ENCODE results near the gene GNG12.

The GNG12 gene

DNA sequence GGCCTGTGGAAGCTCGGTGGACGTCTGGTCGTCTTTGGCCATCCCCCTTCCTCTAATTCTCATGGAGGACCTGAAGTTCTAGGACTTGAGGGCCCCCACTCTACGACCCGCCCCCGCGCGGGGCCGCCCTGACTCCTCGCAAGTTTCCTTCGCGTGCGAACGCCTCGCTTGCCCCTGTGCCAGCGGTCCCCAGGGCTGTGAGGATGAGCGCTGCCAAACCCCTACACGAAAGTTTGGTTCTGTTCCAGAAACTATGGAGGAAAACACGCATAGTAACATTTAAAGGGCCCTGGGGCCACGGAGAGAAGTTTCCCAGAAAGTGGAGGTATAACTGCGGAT, 304 bp upstream of the GNG12 start:
- peak overlapping the region; percentile 60 for H3K4me3 Mint-ChIP-seq
- peaks cover 69% of the 10 kb centered on the region for H3K27me3 Mint-ChIP-seq
- no peaks in the 10 kb centered on the region for H3K9me3 Mint-ChIP-seq
- H3K4me1 Mint-ChIP-seq, result peaks cover 18% of the 10 kb centered on the region
- CTCF ChIA-PET, result no interaction called here
- H3K36me3 Mint-ChIP-seq, result no peaks in the 10 kb centered on the region
- no peak overlapping the region for H3K27ac Mint-ChIP-seq
- no peak for DNase-seq

GRCh38 chr1:67831850-67832513, 1.3 kb downstream of the GNG12 start:
- Mint-ChIP-seq H3K9me3 (no peaks in the 10 kb centered on the region), H3K36me3 (no peaks in the 10 kb centered on the region), H3K4me1 (peaks cover 18% of the 10 kb centered on the region), H3K27me3 (peaks cover 67% of the 10 kb centered on the region), H3K27ac (no peak overlapping the region), H3K4me3 (peak overlapping the region; percentile 64)
- no peak for DNase-seq
- CTCF ChIA-PET, result interaction anchor here (0.6 to 1.0 kb wide), 3 partner anchors 55 to 72 kb away, joined by 3 to 4 read pairs (median 4); no protein-coding TSS in a partner anchor

- H3K27me3 Mint-ChIP-seq, result peaks cover 62% of the 10 kb centered on the region
Measured at GRCh38 chr1:67830928-67831830, 2.1 kb downstream of the GNG12 start.

DNA sequence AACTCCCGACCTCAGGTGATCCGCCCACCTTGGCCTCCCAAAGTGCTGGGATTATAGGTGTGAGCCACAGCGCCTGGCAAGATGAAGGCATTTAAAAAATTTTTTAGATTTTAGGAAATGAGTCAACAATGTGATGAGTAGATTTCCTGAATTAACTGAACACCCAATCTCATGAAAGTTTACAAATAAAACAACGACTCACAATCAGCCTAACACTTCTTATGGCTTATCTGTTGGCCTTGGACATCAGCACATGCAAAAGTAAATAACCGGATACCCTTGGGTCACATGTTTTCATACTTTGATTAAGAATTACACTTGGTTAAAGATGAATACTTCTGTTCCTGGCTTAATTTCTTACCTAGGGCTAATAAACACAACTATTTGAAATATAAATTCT, 3.0 kb downstream of the GNG12 start:
- Mint-ChIP-seq H3K9me3 (no peaks in the 10 kb centered on the region), H3K4me3 (no peak overlapping the region), H3K27ac (no peak overlapping the region), H3K36me3 (no peaks in the 10 kb centered on the region), H3K4me1 (peaks cover 18% of the 10 kb centered on the region), H3K27me3 (peaks cover 58% of the 10 kb centered on the region)
- CTCF ChIA-PET, result no interaction called here
- DNase-seq, result no peak

More at GRCh38 chr1:67830928-67831830, 2.1 kb downstream of the GNG12 start:
- peaks cover 18% of the 10 kb centered on the region for H3K4me1 Mint-ChIP-seq
- CTCF ChIA-PET, result interaction anchor here (0.6 to 0.9 kb wide), 3 partner anchors 17 to 71 kb away, joined by 4 read pairs; no protein-coding TSS in a partner anchor
- H3K9me3 Mint-ChIP-seq, result no peaks in the 10 kb centered on the region
- no peak for DNase-seq
- H3K4me3 Mint-ChIP-seq, result peak overlapping the region; percentile 64
- H3K36me3 Mint-ChIP-seq, result no peaks in the 10 kb centered on the region
- H3K27ac Mint-ChIP-seq, result no peak overlapping the region

DNA sequence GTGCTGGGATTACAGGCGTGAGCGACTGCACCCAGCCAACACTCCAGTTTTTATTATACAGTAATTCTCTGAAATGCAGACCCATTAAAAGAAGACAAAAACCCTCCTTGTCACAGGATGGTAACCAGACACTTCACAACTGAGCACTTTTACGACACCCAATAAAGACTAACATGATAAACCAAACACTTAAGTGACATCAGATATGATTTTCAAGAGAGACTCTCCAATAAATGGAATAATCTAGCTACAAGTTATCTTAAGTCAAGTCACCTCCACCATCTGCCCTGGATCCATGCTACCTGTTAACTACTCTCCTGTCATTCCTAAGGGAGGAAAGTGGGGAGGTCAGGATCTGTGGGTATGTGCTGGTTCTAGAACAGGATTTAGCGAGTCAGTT, 5.6 kb downstream of the GNG12 start:
- no peak overlapping the region for H3K4me3 Mint-ChIP-seq
- no peaks in the 10 kb centered on the region for H3K36me3 Mint-ChIP-seq
- no peaks in the 10 kb centered on the region for H3K9me3 Mint-ChIP-seq
- DNase-seq, result no peak
- H3K27me3 Mint-ChIP-seq, result peaks cover 45% of the 10 kb centered on the region
- peaks cover 10% of the 10 kb centered on the region for H3K4me1 Mint-ChIP-seq
- CTCF ChIA-PET, result no interaction called here
- H3K27ac Mint-ChIP-seq, result no peak overlapping the region

DNA sequence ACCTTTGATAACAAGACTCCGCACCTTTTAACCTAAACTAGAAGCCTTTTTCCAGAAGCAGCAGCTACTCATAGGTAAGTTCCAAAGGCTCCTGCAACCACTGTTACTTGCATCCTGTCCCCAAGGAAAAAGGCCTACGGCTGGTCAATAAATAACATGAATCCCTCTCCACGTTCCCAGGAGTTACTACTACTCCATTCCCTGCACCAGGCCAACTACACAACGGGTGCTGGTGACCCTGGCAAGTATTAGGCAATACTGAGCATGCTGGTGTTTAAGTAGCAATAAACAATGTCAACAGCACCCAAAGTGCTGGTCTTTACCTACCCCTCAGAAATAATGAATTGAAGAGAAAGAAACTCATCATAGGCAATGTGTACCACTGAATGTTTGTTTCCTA, 7.7 kb downstream of the GNG12 start:
- H3K9me3 Mint-ChIP-seq, result no peaks in the 10 kb centered on the region
- DNase-seq, result no peak
- H3K4me1 Mint-ChIP-seq, result no peaks in the 10 kb centered on the region
- CTCF ChIA-PET, result no interaction called here
- H3K27ac Mint-ChIP-seq, result no peak overlapping the region
- H3K36me3 Mint-ChIP-seq, result no peaks in the 10 kb centered on the region
- no peak overlapping the region for H3K4me3 Mint-ChIP-seq
- H3K27me3 Mint-ChIP-seq, result peaks cover 33% of the 10 kb centered on the region

GRCh38 chr1:67824766-67825165, 8.5 kb downstream of the GNG12 start:
- H3K27me3 Mint-ChIP-seq, result peaks cover 27% of the 10 kb centered on the region
- no peak overlapping the region for H3K27ac Mint-ChIP-seq
- DNase-seq, result no peak
- no peak overlapping the region for H3K4me3 Mint-ChIP-seq
- CTCF ChIA-PET, result no interaction called here
- H3K9me3 Mint-ChIP-seq, result no peaks in the 10 kb centered on the region
- no peaks in the 10 kb centered on the region for H3K4me1 Mint-ChIP-seq
- H3K36me3 Mint-ChIP-seq, result no peaks in the 10 kb centered on the region

DNA sequence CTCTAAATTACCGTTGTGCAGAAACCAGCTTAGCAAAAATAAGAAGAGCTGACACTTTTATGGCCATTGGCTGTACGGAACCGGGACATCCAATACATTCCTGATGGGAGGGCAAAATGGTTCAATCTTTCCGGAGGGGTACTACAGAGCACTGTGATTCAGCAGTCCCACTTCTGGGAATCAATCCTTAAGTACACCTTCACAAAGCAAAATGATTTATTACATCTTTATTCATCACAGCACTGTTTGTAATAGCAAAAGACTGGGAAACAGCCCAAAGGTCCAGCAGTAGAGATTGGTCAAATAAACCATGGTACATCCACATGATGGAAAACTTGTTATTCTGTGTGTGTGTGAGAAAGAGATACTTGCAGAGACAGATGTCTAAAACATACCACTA, 9.7 kb downstream of the GNG12 start:
- no peak for DNase-seq
- Mint-ChIP-seq H3K4me1 (no peaks in the 10 kb centered on the region), H3K27ac (no peak overlapping the region), H3K9me3 (no peaks in the 10 kb centered on the region), H3K36me3 (no peaks in the 10 kb centered on the region), H3K27me3 (peaks cover 28% of the 10 kb centered on the region), H3K4me3 (no peak overlapping the region)
- CTCF ChIA-PET, result no interaction called here

DNA sequence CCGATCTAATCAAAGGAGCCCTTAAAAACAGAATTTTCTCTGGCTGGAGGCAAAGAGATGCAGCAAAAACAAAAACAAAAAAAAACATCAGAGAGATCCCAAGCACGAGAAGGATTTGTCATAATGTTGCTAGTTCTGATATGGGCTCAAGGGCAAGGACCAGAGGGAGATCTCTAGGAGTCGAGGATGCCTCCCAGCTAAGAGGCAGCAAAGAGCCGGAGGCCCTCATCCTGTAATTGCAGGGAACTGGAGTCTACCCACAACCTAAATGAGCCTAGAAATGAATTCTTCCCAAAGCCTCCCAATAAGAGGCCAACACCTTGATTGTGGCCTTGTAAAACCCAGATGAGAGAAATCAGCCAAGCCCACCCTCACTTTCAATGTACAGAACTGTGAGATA, 12.0 kb downstream of the GNG12 start:
- Mint-ChIP-seq H3K36me3 (no peaks in the 10 kb centered on the region), H3K9me3 (no peaks in the 10 kb centered on the region), H3K27me3 (peaks cover 20% of the 10 kb centered on the region), H3K4me1 (no peaks in the 10 kb centered on the region), H3K27ac (no peak overlapping the region), H3K4me3 (no peak overlapping the region)
- CTCF ChIA-PET, result interaction anchor here (2.0 kb wide), 1 partner anchor 15 kb away, joined by 4 read pairs; no protein-coding TSS in a partner anchor
- no peak for DNase-seq

DNA sequence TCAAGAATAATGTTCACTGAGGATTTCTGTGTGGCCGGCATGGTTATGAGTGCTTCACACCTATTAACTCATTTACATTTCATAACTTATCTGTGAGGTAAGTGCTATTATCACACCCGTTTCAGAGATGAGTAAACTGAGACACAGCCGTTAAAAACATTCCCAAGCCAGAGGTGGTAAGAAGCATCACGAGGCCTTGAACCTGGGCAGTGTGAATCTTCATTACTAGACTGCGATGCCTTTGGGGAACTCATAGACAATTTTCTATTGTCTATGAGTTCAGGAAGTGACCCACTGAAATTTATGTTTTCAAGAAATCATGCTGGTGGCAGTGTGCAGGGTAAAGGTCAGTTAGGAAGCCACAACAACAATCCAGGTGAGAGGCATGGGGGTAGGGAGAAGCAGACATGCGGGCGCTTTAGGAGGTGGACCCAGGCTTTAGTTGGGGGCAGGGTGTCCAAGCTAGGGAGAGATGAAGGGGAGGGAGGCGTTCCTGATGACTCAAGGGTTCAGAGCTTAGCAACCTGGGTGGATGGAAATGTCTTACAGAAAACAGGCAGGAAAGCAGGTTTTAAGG, 14.5 kb downstream of the GNG12 start:
- DNase-seq, result no peak
- Mint-ChIP-seq H3K4me1 (no peaks in the 10 kb centered on the region), H3K36me3 (no peaks in the 10 kb centered on the region), H3K27ac (no peak overlapping the region), H3K4me3 (no peak overlapping the region), H3K9me3 (no peaks in the 10 kb centered on the region), H3K27me3 (peaks cover 8% of the 10 kb centered on the region)
- CTCF ChIA-PET, result no interaction called here

GRCh38 chr1:67818162-67818561, 15.1 kb downstream of the GNG12 start:
- Mint-ChIP-seq H3K9me3 (no peaks in the 10 kb centered on the region), H3K27ac (no peak overlapping the region), H3K4me3 (no peak overlapping the region), H3K27me3 (peaks cover 8% of the 10 kb centered on the region), H3K4me1 (no peaks in the 10 kb centered on the region), H3K36me3 (no peaks in the 10 kb centered on the region)
- CTCF ChIA-PET, result no interaction called here
- DNase-seq, result no peak

DNA sequence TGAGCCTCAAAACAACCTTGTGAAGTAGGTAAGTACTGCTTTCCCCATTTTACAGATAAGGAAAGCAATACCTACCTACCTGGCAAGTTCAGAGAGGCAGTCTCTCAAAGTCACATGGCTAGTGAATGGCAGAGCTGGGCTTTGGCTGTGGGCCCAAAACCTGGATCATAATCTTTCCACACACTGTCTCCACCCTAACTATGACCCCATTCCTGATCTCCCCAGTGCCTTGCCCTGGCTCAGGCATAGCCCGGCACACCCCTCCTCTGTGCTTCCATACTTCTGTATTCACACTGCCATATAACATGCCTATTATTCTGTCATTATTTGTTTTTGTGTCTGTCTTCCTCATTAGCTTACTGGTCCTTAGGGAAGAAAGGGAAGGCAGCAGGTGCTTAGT, 15.9 kb downstream of the GNG12 start:
- CTCF ChIA-PET, result no interaction called here
- Mint-ChIP-seq H3K9me3 (no peaks in the 10 kb centered on the region), H3K27me3 (peaks cover 8% of the 10 kb centered on the region), H3K4me3 (no peak overlapping the region), H3K4me1 (no peaks in the 10 kb centered on the region), H3K27ac (no peak overlapping the region), H3K36me3 (no peaks in the 10 kb centered on the region)
- DNase-seq, result no peak

DNA sequence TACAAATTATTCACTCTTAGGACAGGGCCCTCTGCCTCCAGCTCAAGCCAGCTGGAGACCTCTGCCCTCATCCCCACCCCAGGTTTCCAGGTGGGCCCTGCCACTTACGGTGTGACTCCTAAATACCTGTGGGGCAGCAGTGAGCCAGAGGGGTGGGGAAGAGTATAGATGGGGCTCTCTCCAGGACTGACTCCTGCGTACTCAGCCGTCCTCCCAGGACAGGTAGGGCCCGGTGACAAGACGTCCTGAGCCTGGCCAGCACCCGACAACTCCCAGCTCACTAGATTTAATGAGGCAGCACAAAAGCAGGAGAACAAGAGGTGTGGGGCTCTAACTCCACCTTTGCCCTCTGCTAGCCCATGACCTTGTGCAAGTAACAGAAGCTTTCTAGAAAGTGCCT, 16.8 kb downstream of the GNG12 start:
- Mint-ChIP-seq H3K27ac (no peak overlapping the region), H3K4me3 (no peak overlapping the region), H3K36me3 (no peaks in the 10 kb centered on the region), H3K9me3 (no peaks in the 10 kb centered on the region), H3K27me3 (peaks cover 8% of the 10 kb centered on the region), H3K4me1 (no peaks in the 10 kb centered on the region)
- DNase-seq, result no peak
- CTCF ChIA-PET, result no interaction called here

GRCh38 chr1:67816095-67816475, 17.2 kb downstream of the GNG12 start:
- H3K27me3 Mint-ChIP-seq, result peaks cover 7% of the 10 kb centered on the region
- no peaks in the 10 kb centered on the region for H3K36me3 Mint-ChIP-seq
- no peak overlapping the region for H3K4me3 Mint-ChIP-seq
- H3K4me1 Mint-ChIP-seq, result no peaks in the 10 kb centered on the region
- no peak overlapping the region for H3K27ac Mint-ChIP-seq
- no peak for DNase-seq
- no peaks in the 10 kb centered on the region for H3K9me3 Mint-ChIP-seq
- CTCF ChIA-PET, result no interaction called here
